Activated CD4-positive, alpha-beta T cell treated with anti-CD3 and anti-CD28 coated beads, Interleukin-2, amount 50 U/mL, for 1 hour (primary cell): ENCODE results near the gene ITPKB.
"Not testable (repeated sequence)": the region's sequence is repeated elsewhere in the genome, so short reads cannot be mapped to it uniquely, and the experiment has no call there.

Experiments
- DNase-seq: peaks from one replicate; pipeline ENCODE4 v3.0.0-alpha.2; 2020

The ITPKB gene

GRCh38 chr1:226634166-226634588 is 104.9 kb downstream of the ITPKB start:
- DNase-seq, result peak; percentile 83

DNA sequence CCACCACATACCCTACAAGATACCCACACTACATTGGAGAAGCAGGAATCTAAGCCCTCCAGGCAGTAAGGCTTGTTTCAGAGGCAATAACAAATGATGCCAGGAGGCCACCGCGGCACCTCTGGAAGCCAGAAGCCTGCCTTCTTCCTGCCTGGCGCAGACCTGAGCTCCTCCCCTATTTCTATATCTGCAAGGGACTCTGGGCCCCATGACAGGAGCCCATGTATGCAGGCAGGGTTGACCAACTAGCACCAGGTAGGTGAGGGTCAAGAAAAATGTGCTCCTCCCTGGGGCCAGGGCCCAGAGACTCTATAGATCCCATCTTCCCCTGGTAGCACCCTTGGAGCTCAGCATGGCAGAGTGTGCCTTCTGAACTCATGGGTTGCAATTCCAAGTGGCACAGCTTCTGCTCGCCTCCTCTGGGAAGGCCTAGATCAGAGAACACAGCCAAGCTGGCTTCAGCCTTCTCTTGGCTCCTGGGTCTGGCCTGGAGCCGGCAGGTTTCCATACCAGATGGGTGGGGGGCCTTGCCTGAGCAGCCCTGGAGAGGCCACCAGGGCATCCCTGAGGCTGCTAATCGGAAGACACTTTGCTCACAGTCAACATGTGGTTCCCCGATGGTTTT is 105.4 kb downstream of the ITPKB start:
- DNase-seq, result no peak

DNA sequence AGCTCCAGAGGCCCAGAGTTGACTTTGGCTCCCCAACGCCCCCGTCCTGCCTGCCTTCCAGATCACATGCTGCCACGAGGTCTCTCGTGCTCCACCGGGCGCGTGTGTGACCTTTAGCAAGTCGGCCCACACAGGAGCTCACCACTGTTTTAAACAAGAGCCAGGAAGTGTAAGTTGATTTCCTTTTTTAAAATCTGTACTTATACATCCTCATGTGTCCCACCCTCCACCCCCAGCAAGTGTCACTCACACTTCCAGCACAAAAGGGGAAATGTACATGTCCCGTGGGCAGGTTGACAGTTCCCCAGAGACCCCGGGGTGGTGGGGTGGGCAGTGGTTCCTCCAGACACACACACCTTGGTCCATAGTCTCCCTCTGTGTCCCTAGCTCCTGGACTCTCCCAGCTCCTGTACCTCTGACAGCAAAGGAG is 106.1 kb downstream of the ITPKB start:
- no peak for DNase-seq

GRCh38 chr1:226632169-226632879 is 106.8 kb downstream of the ITPKB start:
- no peak for DNase-seq

DNA sequence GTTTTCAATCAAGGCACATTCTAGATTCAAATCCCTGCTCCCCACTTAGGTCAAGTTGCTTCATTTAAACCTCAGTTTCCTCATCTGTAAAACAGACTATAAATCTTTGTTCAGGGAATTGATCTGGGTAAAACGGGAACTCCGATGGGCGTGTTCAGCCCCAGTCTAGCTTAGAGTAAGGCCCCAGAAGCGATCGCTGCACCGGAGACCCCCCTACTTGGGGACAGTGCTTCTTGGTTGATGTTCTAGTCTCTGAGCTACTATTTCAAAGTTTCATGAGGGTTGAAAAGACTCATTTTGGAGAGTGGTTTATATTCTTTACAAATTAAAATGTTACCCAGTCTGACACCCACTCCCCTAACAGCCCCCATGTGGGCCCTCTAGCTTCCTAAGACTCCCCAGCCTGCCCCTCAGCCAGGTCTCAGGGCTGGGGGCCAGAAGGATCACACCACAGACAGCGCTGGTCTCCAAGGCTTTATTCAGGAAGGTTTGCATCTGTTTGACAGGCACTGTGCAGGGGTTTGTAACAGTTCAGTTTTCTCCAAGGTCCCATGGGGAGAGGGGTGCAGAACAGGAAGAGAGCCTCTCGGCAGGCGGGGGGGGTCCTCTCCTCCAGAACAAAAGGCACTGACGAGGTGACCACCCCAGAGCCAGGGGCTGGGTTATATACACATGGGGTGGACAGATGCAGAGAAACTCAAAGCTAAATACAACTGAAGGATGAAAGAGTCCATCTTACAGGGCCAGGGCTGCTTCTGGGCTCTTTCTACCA is 107.7 kb downstream of the ITPKB start:
- no peak for DNase-seq

DNA sequence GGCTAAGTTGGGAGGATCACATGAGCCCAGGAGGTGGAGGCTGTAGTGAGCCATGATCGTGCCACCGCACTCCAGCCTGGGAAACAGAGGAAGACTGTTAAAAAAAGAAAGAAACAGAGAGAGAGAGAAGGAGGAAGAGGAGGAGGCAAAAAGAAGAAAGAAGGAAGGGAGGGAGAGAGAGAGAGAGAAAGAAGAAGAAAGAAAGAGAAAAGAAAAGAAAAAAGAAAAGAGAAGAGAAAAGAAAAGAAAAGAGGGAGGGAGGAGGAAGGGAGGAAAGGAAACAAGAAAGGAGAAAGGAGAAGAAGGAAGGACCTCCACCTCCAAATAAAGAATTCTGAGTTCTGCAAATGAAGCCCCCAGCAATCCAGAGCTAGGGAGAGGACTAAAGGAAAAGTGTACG is 108.5 kb downstream of the ITPKB start:
- DNase-seq, result no peak

DNA sequence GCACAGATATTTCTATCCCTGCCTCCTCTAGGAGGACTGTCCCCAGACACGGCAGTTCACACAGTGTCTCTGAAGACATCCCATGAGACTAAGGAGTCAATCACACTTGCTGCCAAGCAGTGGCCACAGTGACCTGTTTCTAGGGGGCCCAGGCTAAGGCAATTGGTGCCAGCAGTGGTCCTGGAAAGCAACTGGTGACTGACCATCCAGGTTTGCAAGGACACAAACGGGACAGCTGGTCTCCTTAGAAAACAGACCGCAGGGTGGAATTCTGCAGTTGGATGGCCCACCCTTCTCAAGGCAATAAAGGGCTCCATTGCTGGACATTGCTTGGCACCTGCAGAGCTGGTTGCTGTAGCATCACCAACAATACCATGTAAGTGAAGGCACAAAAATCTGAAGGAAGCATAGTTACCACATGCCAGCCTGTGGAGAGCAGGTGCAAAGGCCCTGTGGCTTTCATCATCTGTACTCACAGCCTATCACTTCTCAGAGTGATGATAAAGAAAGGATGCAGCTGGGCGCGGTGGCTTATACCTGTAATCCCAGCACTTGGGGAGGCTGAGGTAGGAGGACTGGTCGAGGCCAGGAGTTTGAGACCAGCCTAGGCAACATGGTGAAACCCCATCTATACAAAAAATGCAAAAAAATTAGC is 109.1 kb downstream of the ITPKB start:
- DNase-seq, result no peak

DNA sequence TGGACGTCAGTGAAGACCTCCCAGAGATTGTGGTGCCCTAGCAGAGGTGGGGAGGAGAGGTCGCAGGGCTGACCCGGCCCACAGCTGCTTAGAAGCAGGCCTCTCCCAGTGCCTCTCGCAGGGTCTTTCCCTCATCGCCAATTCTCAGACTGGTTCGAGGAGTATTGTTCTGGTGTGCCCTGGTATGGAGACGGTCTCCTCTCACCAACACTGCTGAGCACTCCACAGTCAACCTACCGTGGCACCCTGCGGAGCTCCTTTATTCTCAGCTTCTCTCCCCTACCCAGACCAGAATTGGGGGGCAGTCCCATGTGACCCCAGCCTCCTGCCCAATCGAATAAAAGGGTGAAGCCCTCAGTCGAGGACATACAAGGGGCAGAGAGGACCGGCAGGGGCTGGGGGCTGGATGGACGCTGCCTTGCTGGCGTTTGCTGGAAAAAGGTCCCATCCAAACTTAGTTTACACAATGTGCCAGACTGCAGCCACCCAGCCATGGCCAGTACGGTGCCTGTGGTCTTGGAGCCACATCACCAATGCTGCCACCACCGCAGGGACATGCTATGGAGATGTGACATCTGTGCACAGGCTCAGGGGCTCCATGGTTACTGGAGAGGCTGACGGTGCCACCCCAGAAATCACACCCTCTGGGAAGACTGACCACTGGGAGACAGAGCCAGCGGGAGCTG is 109.7 kb downstream of the ITPKB start:
- no peak for DNase-seq

DNA sequence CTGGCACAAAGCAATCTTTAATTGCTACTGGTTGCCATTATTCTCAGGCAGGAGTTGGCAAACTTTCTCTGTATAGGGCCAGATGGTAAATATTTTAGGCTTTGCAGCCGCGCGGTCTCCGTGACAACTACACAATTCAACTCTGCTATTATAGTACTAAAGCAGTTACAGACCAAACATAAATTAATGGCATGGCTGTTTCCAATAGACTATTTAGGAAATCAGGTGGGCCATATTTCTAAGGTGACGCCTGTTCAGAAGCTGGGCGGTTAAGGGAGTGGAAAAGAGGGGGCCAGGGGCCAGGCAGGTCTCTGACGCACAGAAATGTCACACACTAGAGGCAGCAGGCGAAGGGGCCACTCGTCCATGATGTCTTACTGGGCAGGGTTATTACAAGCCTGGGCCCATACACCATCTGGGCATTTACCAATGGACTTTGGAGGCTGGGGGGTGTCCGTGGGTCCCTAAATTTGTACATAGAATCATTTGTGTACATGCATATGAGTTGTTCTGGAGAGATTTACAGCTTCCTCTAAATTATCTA is 110.4 kb downstream of the ITPKB start:
- no peak for DNase-seq

- DNase-seq, result no peak
Observed at GRCh38 chr1:226627924-226628611, 111.0 kb downstream of the ITPKB start.

DNA sequence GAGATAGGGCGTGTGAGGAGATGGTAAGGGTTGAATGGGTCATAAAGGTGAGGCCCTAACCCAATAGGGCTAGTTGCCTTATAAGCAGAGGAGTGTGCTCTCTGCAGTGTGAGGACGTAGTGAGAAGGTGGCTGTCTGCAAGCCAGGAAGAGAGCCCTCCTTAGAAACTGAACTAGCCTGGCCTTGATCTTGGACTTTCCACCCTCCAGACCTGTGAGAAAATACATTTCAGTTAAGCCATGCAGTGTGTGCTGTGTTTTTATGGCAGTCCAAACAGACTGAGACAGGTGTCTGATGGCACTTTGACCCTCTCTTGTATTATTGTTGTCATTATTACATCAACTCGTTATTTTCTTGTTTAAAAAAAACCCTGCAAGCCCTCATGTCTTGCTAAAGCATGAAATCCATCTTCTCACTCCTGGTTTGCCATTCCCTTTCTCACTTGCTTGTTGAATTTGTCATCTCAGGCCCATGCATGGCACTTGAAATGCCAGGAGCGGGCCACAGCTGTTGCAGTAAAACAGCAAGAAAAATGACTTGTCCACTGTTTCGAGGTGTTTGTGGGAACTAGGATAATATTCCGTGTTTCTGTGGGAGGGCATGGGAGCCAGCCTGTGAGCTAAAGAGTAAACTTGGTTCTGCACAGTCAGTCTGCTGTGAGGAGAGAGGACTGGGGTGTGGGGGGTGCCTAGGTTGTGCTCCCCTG is 111.9 kb downstream of the ITPKB start:
- no peak for DNase-seq

DNA sequence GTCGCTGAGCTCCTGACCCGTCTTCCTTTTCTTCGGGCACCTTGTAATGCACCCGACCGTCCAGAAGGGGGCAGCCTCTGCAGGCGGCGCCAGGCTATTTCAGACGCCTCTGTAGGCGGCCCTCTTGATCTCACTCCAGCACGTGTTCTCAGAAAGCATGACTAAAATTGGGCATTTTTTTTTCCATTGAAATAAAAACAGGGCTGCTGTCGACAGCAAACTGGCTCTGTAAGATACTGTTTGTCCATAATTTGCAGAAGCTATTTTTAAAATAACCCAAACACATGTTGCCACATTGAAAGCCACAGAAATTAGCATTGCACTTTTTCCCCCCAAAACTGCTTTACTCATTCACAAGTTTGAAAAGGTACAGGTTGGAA is 112.5 kb downstream of the ITPKB start:
- DNase-seq, result peak; percentile 77

DNA sequence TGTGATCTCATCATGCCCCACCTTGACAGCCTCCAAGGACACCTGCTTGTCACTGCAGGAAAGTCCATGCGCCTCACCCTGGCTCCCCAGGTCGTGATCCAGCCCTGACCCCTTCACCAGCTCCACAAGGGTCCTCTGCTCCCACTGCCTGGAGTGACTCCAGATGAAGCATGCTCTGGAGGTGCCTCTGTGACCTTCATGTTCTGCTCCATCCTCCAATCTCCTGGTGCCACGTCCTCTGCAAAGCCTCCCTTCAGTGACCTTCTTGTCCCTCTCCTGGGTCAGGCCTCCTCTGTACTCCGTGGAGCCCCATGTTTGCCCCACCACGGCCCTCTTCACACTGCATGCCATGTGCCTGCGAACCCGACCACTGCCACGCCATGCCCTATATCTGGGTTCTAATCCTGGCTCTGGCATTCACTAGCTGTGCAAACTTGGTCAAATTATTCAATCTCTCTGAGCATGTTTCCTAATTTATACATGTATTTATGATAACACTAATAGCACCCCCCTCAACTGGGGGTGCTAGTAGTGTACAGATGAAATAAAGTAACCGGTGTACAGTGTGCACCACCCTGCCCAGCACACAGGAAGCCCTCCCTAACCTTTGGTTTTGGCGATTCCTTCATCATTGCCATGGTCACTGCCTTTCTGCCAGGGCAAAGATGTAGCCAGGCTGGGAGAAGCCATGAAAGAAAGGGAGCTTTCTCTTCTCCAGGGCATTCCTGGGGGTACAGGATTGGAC is 113.1 kb downstream of the ITPKB start:
- DNase-seq, result no peak

DNA sequence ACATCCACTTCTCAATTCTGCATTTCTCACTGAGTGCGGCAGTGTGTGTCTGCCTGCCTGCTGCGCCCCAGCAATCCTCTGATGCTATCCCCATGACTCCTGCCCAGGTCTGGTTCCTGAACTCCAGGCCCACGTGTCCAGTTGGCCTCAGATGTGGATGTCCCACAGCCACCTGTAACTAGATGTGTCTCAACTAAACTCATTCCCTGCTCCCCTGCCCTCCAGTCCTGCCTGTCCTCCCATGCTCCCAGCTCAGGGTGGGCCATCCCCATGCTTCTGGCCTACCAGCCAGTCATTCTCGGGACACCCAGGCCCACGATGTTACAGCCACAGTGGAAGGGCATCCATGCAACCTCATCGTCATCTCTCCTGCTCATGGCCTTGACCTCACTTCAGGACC is 113.8 kb downstream of the ITPKB start:
- no peak for DNase-seq

DNA sequence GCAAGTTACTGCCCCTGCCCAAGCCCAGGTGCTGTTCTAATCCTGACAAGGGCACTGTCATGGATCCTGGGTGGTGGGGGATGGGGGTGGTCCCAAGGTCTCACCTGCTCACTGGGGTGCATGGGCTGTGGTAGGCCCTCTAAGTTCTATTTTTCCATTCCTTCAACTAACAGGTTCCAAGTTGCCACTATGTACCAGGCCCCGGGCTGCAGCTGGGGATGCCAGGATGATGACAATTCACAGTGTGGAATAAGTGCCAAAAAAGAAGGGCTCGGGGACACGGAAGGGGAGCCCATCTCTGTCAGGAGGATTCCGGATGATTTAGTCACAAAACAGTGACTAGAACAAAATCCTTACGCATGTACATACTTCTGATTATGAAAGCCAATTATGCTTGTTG is 114.6 kb downstream of the ITPKB start:
- DNase-seq, result no peak

GRCh38 chr1:226622012-226622411 is 117.1 kb downstream of the ITPKB start:
- DNase-seq, result no peak

GRCh38 chr1:226619031-226619430 is 120.1 kb downstream of the ITPKB start:
- no peak for DNase-seq

DNA sequence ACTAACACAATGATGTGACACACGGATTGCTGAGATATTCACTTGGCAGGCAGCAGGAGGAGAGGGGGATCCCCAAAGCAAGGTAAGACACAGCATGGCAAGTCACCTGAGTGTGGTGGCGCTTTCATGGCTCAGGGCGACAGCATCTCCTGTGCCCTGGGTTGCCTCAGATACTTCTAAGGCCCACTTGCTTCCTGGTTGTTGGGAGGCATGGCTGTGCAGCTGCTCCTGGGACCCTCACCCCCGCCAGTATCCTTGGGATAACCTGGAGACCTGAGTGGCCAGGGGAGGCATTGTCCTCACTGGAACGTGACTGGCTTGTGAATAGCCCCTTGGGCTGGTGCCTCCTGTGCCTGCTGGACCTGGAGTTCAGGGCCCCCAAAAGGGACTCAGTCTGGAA is 120.7 kb downstream of the ITPKB start:
- DNase-seq, result no peak

- not testable (repeated sequence) for DNase-seq
Observed at GRCh38 chr1:226617719-226618118, 121.4 kb downstream of the ITPKB start.

DNA sequence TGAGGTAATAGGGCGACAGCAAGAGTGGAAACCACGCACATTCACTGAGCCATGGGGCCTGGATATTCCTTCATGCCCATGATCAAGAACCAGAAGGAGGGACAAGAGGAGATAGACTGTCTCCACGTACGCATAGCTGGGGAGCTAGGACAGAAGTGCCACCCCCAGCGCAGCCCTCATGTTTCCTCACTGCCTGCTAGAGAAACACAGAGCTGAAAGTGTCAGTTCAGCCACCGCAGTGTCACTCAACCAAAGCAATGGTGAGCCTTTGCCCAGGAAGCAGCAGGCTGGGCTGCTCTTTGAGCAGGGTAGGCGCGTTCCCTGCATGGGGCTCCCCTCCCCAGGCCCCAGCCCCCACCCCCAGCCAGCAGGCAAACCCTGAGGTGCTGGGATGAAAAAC is 122.0 kb downstream of the ITPKB start:
- DNase-seq, result no peak

DNA sequence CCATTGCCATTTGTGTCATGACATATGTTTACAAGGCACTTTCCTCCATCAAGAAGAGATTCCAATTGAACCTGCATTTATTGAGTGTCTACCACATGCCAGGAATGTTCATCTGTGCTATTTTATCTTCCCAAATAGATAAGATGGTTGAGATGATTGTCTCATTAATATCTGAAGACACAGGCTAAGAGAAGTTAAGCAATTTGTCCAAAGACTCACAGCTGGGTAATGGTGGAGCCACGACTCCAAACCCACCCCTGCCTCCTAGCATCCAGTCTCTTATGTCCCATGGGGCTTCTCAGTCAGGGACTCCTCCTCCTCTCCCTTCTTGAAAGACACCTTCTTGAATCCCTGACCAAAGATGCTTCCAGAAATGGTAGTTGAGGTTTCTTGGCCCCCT is 122.4 kb downstream of the ITPKB start:
- no peak for DNase-seq
